Measurements from ENCODE around the gene COL27A1.

DNA sequence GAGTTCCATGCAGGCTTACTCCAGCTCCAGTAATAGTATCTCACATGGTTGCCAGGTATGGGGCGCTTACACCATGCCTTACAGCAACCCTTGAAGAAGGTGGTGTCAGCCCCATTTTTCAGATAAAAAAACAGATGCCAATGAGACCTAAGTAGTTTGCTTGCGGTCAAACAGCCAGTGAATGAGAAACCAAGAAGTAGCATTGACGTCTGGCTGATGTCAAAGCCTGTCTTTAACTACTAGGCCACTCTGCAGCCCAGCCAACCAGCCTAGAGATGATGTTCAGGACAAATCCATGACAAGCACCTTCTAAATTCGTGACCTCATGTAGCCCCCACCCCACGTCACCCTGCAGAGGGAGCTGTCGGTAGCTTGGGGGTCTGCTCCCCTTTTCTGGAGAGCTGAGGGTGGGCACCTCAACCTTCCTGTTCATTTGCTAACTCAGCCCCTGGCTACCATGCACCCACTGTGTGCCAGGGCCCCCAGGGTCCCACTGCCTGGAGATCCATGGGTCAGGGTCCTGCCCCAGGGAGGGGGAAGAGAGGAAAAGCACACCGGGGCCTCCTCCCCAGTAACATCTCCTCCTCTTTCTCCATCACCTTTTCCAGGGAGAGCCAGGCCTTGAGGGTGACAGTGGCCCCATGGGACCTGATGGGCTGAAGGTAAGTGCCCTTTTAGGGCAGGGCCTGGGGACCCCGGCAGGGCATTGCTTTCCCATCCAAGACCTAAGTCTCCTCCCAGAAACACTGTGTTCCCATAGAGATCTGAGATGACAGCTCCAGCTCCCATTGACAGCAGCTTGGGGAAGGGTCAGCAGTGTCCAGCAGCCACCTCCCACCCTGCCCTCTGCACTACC lies 115.0 kb downstream of the COL27A1 start:
- TF ChIP-seq, protein P1, sequence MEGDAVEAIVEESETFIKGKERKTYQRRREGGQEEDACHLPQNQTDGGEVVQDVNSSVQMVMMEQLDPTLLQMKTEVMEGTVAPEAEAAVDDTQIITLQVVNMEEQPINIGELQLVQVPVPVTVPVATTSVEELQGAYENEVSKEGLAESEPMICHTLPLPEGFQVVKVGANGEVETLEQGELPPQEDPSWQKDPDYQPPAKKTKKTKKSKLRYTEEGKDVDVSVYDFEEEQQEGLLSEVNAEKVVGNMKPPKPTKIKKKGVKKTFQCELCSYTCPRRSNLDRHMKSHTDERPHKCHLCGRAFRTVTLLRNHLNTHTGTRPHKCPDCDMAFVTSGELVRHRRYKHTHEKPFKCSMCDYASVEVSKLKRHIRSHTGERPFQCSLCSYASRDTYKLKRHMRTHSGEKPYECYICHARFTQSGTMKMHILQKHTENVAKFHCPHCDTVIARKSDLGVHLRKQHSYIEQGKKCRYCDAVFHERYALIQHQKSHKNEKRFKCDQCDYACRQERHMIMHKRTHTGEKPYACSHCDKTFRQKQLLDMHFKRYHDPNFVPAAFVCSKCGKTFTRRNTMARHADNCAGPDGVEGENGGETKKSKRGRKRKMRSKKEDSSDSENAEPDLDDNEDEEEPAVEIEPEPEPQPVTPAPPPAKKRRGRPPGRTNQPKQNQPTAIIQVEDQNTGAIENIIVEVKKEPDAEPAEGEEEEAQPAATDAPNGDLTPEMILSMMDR (IDR thresholded peaks at IDR 0.05; ENCODE audit: poor library complexity) = no peak
- no peak for TF ChIP-seq EZH2phosphoT487 (IDR thresholded peaks at IDR 0.05; ENCODE audit: low read depth, severe bottlenecking, unreplicated experiment)
- TF ChIP-seq EZH2 (IDR thresholded peaks at IDR 0.05; ENCODE audit: borderline replicate concordance) = no peak
